RCC 7860 (cell line): ENCODE data around the gene CDH6.
A peak's percentile ranks its signal among the peaks of the same experiment; 100 is the strongest.

Source experiments
- DNase-seq: peaks from one replicate; pipeline ENCODE4 v3.0.0-alpha.2; 2015; ENCODE audit warnings: low spot score
- FAIRE-seq: peaks from 2 replicates; lab custom pipeline; 2012; peaks lifted over from hg19 to GRCh38; lab: Jason Lieb, UNC

CDH6 gene

GRCh38 chr5:31193591-31194467 lies at the start of gene CDH6:
Gene CDH6, plus strand, starts transcription at chr5:31193686. Its CDS starts 73,788 bp downstream, at chr5:31267474.
- peak; percentile 15 for FAIRE-seq
- peak; percentile 79 for DNase-seq

GRCh38 chr5:31144364-31144763 lies 49.1 kb upstream of the CDH6 start:
- DNase-seq = no peak
- FAIRE-seq = no peak

- peak; percentile 23 for FAIRE-seq
Observed at GRCh38 chr5:31148959-31149475, 44.5 kb upstream of the CDH6 start.

GRCh38 chr5:31153521-31153920 lies 40.0 kb upstream of the CDH6 start:
- FAIRE-seq = no peak
- DNase-seq = no peak

More at GRCh38 chr5:31148959-31149475, 44.5 kb upstream of the CDH6 start:
- DNase-seq = peak; percentile 51

GRCh38 chr5:31156631-31157160 lies 36.8 kb upstream of the CDH6 start:
- FAIRE-seq = no peak
- no peak for DNase-seq

- FAIRE-seq (peak; percentile 24), DNase-seq (no peak)
Observed at GRCh38 chr5:31157720-31158119, 35.8 kb upstream of the CDH6 start.

GRCh38 chr5:31158686-31159085 lies 34.8 kb upstream of the CDH6 start:
- DNase-seq (no peak), FAIRE-seq (no peak)

- DNase-seq (no peak), FAIRE-seq (no peak)
Observed at GRCh38 chr5:31161781-31162181, 31.7 kb upstream of the CDH6 start.

GRCh38 chr5:31165729-31166128 lies 27.8 kb upstream of the CDH6 start:
- FAIRE-seq = no peak
- DNase-seq = no peak

GRCh38 chr5:31169379-31169778 lies 24.1 kb upstream of the CDH6 start:
- no peak for FAIRE-seq
- DNase-seq = no peak

GRCh38 chr5:31172881-31173280 lies 20.6 kb upstream of the CDH6 start:
- no peak for FAIRE-seq

GRCh38 chr5:31173614-31174013 lies 19.9 kb upstream of the CDH6 start:
- DNase-seq (peak; percentile 82), FAIRE-seq (peak; percentile 93)

More at GRCh38 chr5:31172881-31173280, 20.6 kb upstream of the CDH6 start:
- peak; percentile 58 for DNase-seq

GRCh38 chr5:31181376-31181987 lies 12.0 kb upstream of the CDH6 start:
- no peak for FAIRE-seq

GRCh38 chr5:31182136-31182535 lies 11.3 kb upstream of the CDH6 start:
- no peak for FAIRE-seq
- DNase-seq = no peak

More at GRCh38 chr5:31181376-31181987, 12.0 kb upstream of the CDH6 start:
- no peak for DNase-seq

GRCh38 chr5:31185951-31186350 lies 7.5 kb upstream of the CDH6 start:
- FAIRE-seq (no peak), DNase-seq (no peak)

- peak; percentile 88 for FAIRE-seq
- peak; percentile 54 for DNase-seq
Observed at GRCh38 chr5:31186672-31187267, 6.7 kb upstream of the CDH6 start.

GRCh38 chr5:31187591-31187990 lies 5.9 kb upstream of the CDH6 start:
- FAIRE-seq = peak; percentile 28
- no peak for DNase-seq

- FAIRE-seq = no peak
- DNase-seq = no peak
Observed at GRCh38 chr5:31192442-31192841, 1.0 kb upstream of the CDH6 start.

- FAIRE-seq = no peak
- no peak for DNase-seq
Observed at GRCh38 chr5:31193116-31193515, 370 bp upstream of the CDH6 start.

GRCh38 chr5:31194468-31194813 lies 955 bp downstream of the CDH6 start:
- FAIRE-seq = no peak
- DNase-seq = no peak

GRCh38 chr5:31194892-31195555 lies 1.5 kb downstream of the CDH6 start:
- FAIRE-seq (peak; percentile 99), DNase-seq (peak; percentile 91)
